K562 (cell line): ENCODE measurements around the gene DBP. TPM values are rescaled to one million over a fixed set of nuclear protein-coding genes. Genes with fewer than 3 reads are reported as not detected.

ENCODE experiments used
- CHD1 ChIP-seq: fragments of 200-600 bp; sonication (generic); IDR thresholded peaks from one replicate; pipeline ENCODE4 v1.6.1; 2012; ENCODE audit warnings: mild to moderate bottlenecking, moderate library complexity, low read length, inconsistent platforms
- COPS2 ChIP-seq: fragments of 450-650 bp; conservative IDR thresholded peaks from 2 replicates; pipeline ENCODE4 v1.6.1; 2016; ENCODE audit warnings: mild to moderate bottlenecking, moderate library complexity
- CSDE1 ChIP-seq, 2 experiments: fragments of 450-650 bp; IDR thresholded peaks; 2 replicates each; pipeline ENCODE4 v1.6.1; 2016; ENCODE audit warnings: mild to moderate bottlenecking in 1 of 2
- ELF1 ChIP-seq: fragments of 200-800 bp; sonication (Bioruptor generic); IDR thresholded peaks from 2 replicates; pipeline ENCODE4 v1.6.1; 2016; ENCODE audit warnings: missing genetic modification characterization, missing compliant biosample characterization
- ETV1 ChIP-seq: fragments of 450-650 bp; conservative IDR thresholded peaks from 2 replicates; pipeline ENCODE4 v1.6.1; 2016; ENCODE audit warnings: missing genetic modification characterization, control low read depth, low read depth, missing compliant biosample characterization
- GABPA ChIP-seq: fragments of 200-800 bp; sonication (Bioruptor generic); conservative IDR thresholded peaks from 2 replicates; pipeline ENCODE4 v1.6.1; 2016; ENCODE audit warnings: low read depth, missing genetic modification characterization, missing compliant biosample characterization
- NCOA4 ChIP-seq: fragments of 450-650 bp; IDR thresholded peaks from 2 replicates; pipeline ENCODE4 v1.6.1; 2018; ENCODE audit warnings: mild to moderate bottlenecking; ENCODE audit not compliant: partially characterized antibody
- NFATC3 ChIP-seq: fragments of 450-650 bp; IDR thresholded peaks from 2 replicates; pipeline ENCODE4 v1.6.1; 2017; ENCODE audit warnings: mild to moderate bottlenecking
- PHB ChIP-seq: fragments of 250-450 bp; sonication (Bioruptor Pico); IDR thresholded peaks from 2 replicates; pipeline ENCODE4 v1.5.0; 2021
- POLR2B ChIP-seq: fragments of 450-650 bp; IDR thresholded peaks from 2 replicates; pipeline ENCODE4 v1.6.1; 2018; ENCODE audit warnings: low read depth; ENCODE audit not compliant: partially characterized antibody
- RBM14 ChIP-seq: fragments of 200-400 bp; formaldehyde crosslinking; IDR thresholded peaks from 2 replicates; pipeline ENCODE4 v1.6.1; 2018; ENCODE audit warnings: low read depth, mild to moderate bottlenecking, low read length, moderate library complexity, borderline replicate concordance; ENCODE audit not compliant: insufficient read depth
- RBM39 ChIP-seq: fragments of 200-400 bp; formaldehyde crosslinking; optimal IDR thresholded peaks from 2 replicates; pipeline ENCODE3; 2018; ENCODE audit warnings: low read depth, low read length
- SMARCA5 ChIP-seq: fragments of 450-650 bp; IDR thresholded peaks from 2 replicates; pipeline ENCODE4 v1.6.1; 2016
- ZC3H8 ChIP-seq: fragments of 450-650 bp; IDR thresholded peaks from 2 replicates; pipeline ENCODE4 v1.6.1; 2017
- ZSCAN32 ChIP-seq: fragments of 450-650 bp; formaldehyde crosslinking; IDR thresholded peaks from 2 replicates; pipeline ENCODE4 v1.4.0; 2020; ENCODE audit warnings: mild to moderate bottlenecking, moderate library complexity
- polyA plus RNA-seq, 8 experiments: library from polyadenylated mRNA; depleted of rRNA in 4 of 8; stranded (reverse) in 5 of 8; unstranded in 3 of 8; fragments of >200 nt; fragmentation: Nextera tagmentation in 2 of 8; fragmentation: Illumina TruSeq in 1 of 8; extraction: Ambion mirVana in 2 of 8; extraction: Trizol in 1 of 8; gene quantifications; 2 replicates each; pipeline versions ENCODE4 v1.2.1 to v1.2.3, GENCODE V29; 2011 to 2014; ENCODE audit warnings: inconsistent platforms in 1 of 8, missing spikeins in 1 of 8
- total RNA-seq, 7 experiments: library from RNA; depleted of rRNA in 6 of 7; stranded (reverse); fragments of >200 nt in 6 of 7; fragmentation: Illumina TruSeq in 2 of 7; extraction: Trizol in 2 of 7; gene quantifications; 2 replicates each; pipeline versions ENCODE4 v1.2.1 to v1.2.3, GENCODE V29; 2011 to 2021; ENCODE audit warnings: low replicate concordance in 1 of 7
- TF ChIP-seq, protein P1 (sequence below): sonication (generic); formaldehyde crosslinking; IDR thresholded peaks from 2 replicates; pipeline ENCODE4 v1.8.0; 2023; ENCODE audit warnings: missing genetic modification reagents, mild to moderate bottlenecking, borderline replicate concordance
- TF ChIP-seq, protein P2 (sequence below): fragments of 250-450 bp; sonication (Bioruptor Pico); IDR thresholded peaks from 2 replicates; pipeline ENCODE4 v1.4.0; 2020; ENCODE audit warnings: mild to moderate bottlenecking
- TF ChIP-seq, protein P3 (sequence below): fragments of 250-450 bp; sonication (Bioruptor Pico); IDR thresholded peaks from 2 replicates; pipeline ENCODE4 v1.4.0; 2020; ENCODE audit warnings: mild to moderate bottlenecking, moderate library complexity
- TF ChIP-seq, protein P4 (sequence below): sonication (generic); formaldehyde crosslinking; IDR thresholded peaks from 2 replicates; pipeline ENCODE4 v1.8.0; 2022; ENCODE audit warnings: mild to moderate bottlenecking, missing genetic modification reagents
- TF ChIP-seq, protein P5 (sequence below): sonication (generic); IDR thresholded peaks from 2 replicates; pipeline ENCODE4 v1.6.1; 2016

The DBP gene
- total and polyA plus RNA-seq, 9 of the 15 experiments (the other 6 are each of a cell fraction or from before 2014, with no cell fraction given), result 0.25 to 5.5 (median 1.8) TPM

DNA sequence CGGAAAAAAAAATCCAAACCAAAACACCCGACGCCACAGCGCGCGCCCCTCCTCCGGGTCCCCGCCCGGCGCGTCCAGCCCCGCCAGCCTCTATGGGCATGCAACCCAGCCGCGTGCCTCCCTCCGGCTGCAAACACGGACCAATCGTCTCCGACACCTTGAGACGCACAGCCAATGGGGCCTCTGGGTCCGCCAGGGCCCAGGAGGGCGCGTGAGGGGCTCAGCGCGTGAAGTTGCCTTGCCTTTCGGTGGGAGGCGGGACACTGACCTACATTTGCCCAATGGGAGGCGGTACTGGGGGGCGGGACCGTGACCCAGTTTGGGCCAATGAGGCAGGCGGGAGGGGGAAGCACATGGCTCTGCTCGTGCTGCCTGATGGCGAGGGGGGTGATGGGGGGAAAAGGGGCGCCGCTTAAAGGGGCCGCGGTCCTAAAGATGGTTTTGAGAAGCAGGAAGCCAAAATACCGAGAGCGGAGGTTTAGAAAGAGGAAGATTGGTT lies 319 bp upstream of the DBP start (continued):
- TF ChIP-seq, protein P1, sequence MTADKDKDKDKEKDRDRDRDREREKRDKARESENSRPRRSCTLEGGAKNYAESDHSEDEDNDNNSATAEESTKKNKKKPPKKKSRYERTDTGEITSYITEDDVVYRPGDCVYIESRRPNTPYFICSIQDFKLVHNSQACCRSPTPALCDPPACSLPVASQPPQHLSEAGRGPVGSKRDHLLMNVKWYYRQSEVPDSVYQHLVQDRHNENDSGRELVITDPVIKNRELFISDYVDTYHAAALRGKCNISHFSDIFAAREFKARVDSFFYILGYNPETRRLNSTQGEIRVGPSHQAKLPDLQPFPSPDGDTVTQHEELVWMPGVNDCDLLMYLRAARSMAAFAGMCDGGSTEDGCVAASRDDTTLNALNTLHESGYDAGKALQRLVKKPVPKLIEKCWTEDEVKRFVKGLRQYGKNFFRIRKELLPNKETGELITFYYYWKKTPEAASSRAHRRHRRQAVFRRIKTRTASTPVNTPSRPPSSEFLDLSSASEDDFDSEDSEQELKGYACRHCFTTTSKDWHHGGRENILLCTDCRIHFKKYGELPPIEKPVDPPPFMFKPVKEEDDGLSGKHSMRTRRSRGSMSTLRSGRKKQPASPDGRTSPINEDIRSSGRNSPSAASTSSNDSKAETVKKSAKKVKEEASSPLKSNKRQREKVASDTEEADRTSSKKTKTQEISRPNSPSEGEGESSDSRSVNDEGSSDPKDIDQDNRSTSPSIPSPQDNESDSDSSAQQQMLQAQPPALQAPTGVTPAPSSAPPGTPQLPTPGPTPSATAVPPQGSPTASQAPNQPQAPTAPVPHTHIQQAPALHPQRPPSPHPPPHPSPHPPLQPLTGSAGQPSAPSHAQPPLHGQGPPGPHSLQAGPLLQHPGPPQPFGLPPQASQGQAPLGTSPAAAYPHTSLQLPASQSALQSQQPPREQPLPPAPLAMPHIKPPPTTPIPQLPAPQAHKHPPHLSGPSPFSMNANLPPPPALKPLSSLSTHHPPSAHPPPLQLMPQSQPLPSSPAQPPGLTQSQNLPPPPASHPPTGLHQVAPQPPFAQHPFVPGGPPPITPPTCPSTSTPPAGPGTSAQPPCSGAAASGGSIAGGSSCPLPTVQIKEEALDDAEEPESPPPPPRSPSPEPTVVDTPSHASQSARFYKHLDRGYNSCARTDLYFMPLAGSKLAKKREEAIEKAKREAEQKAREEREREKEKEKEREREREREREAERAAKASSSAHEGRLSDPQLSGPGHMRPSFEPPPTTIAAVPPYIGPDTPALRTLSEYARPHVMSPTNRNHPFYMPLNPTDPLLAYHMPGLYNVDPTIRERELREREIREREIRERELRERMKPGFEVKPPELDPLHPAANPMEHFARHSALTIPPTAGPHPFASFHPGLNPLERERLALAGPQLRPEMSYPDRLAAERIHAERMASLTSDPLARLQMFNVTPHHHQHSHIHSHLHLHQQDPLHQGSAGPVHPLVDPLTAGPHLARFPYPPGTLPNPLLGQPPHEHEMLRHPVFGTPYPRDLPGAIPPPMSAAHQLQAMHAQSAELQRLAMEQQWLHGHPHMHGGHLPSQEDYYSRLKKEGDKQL (CRISPR knock-in tag), result peak; percentile 37; the same call in 1 of the 2 replicates
- TF ChIP-seq RBM39, result no peak
- TF ChIP-seq POLR2B, result no peak
- TF ChIP-seq NFATC3, result no peak
- no peak for TF ChIP-seq RBM14
- no peak for TF ChIP-seq ETV1 (tag)
- TF ChIP-seq ZC3H8, result no peak
- no peak for TF ChIP-seq SMARCA5
- TF ChIP-seq, protein P2, sequence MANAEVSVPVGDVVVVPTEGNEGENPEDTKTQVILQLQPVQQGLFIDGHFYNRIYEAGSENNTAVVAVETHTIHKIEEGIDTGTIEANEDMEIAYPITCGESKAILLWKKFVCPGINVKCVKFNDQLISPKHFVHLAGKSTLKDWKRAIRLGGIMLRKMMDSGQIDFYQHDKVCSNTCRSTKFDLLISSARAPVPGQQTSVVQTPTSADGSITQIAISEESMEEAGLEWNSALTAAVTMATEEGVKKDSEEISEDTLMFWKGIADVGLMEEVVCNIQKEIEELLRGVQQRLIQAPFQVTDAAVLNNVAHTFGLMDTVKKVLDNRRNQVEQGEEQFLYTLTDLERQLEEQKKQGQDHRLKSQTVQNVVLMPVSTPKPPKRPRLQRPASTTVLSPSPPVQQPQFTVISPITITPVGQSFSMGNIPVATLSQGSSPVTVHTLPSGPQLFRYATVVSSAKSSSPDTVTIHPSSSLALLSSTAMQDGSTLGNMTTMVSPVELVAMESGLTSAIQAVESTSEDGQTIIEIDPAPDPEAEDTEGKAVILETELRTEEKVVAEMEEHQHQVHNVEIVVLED, result peak; percentile 71
- no peak for TF ChIP-seq ELF1 (tag)
- no peak for TF ChIP-seq PHB (CRISPR knock-in tag)
- TF ChIP-seq CSDE1 (IDR thresholded peaks at IDR 0.05), result no peak
- no peak for TF ChIP-seq ZSCAN32
- TF ChIP-seq, protein P3, sequence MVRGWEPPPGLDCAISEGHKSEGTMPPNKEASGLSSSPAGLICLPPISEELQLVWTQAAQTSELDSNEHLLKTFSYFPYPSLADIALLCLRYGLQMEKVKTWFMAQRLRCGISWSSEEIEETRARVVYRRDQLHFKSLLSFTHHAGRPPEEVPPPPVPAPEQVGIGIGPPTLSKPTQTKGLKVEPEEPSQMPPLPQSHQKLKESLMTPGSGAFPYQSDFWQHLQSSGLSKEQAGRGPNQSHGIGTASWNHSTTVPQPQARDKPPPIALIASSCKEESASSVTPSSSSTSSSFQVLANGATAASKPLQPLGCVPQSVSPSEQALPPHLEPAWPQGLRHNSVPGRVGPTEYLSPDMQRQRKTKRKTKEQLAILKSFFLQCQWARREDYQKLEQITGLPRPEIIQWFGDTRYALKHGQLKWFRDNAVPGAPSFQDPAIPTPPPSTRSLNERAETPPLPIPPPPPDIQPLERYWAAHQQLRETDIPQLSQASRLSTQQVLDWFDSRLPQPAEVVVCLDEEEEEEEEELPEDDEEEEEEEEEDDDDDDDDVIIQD, result no peak
- no peak for TF ChIP-seq NCOA4
- TF ChIP-seq, protein P4, sequence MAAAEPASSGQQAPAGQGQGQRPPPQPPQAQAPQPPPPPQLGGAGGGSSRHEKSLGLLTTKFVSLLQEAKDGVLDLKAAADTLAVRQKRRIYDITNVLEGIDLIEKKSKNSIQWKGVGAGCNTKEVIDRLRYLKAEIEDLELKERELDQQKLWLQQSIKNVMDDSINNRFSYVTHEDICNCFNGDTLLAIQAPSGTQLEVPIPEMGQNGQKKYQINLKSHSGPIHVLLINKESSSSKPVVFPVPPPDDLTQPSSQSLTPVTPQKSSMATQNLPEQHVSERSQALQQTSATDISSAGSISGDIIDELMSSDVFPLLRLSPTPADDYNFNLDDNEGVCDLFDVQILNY (CRISPR knock-in tag), result peak; percentile 91
- no peak for TF ChIP-seq CHD1
- no peak for TF ChIP-seq COPS2
- no peak; the same call in 1 of the 2 replicates for TF ChIP-seq GABPA (tag)
- TF ChIP-seq, protein P5, sequence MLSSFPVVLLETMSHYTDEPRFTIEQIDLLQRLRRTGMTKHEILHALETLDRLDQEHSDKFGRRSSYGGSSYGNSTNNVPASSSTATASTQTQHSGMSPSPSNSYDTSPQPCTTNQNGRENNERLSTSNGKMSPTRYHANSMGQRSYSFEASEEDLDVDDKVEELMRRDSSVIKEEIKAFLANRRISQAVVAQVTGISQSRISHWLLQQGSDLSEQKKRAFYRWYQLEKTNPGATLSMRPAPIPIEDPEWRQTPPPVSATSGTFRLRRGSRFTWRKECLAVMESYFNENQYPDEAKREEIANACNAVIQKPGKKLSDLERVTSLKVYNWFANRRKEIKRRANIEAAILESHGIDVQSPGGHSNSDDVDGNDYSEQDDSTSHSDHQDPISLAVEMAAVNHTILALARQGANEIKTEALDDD, result no peak
